HTR-8/SVneo (cell line): ENCODE results near the gene PAX5.

ENCODE experiments used
- DNase-seq: peaks from one replicate; pipeline ENCODE4 v3.0.0; 2011; ENCODE audit warnings: low spot score, mixed read lengths; ENCODE audit not compliant: insufficient read length
- FAIRE-seq: peaks from 2 replicates; lab custom pipeline; 2011; peaks lifted over from hg19 to GRCh38; lab: Jason Lieb, UNC

PAX5 gene

GRCh38 chr9:36992501-36993316, 41.4 kb downstream of the PAX5 start:
- no peak for FAIRE-seq

GRCh38 chr9:36991516-36992134, 42.4 kb downstream of the PAX5 start:
- FAIRE-seq (peak; percentile 51), DNase-seq (peak; percentile 33)

More at GRCh38 chr9:36992501-36993316, 41.4 kb downstream of the PAX5 start:
- no peak for DNase-seq

- no peak for DNase-seq
- FAIRE-seq = no peak
Measured at GRCh38 chr9:36988848-36989247, 45.2 kb downstream of the PAX5 start.

GRCh38 chr9:36987891-36988290, 46.2 kb downstream of the PAX5 start:
- FAIRE-seq (no peak), DNase-seq (no peak)

- DNase-seq (no peak), FAIRE-seq (no peak)
Measured at GRCh38 chr9:36987409-36987808, 46.7 kb downstream of the PAX5 start.

- DNase-seq = no peak
- FAIRE-seq = no peak
Measured at GRCh38 chr9:36986468-36987408, 47.3 kb downstream of the PAX5 start.

- DNase-seq (no peak), FAIRE-seq (no peak)
Measured at GRCh38 chr9:36985769-36986467, 48.1 kb downstream of the PAX5 start.

- FAIRE-seq (no peak), DNase-seq (no peak)
Measured at GRCh38 chr9:36985061-36985768, 48.9 kb downstream of the PAX5 start.

GRCh38 chr9:36980148-36980974, 53.7 kb downstream of the PAX5 start:
- FAIRE-seq (no peak), DNase-seq (no peak)

GRCh38 chr9:36976371-36977030, 57.6 kb downstream of the PAX5 start:
- DNase-seq = peak; percentile 36
- no peak for FAIRE-seq

GRCh38 chr9:36974731-36975130, 59.3 kb downstream of the PAX5 start:
- no peak for FAIRE-seq

GRCh38 chr9:36971935-36972488, 62.1 kb downstream of the PAX5 start:
- FAIRE-seq (no peak), DNase-seq (no peak)

More at GRCh38 chr9:36974731-36975130, 59.3 kb downstream of the PAX5 start:
- DNase-seq = no peak

GRCh38 chr9:36970007-36970888, 63.8 kb downstream of the PAX5 start:
- DNase-seq = no peak
- FAIRE-seq = no peak

- DNase-seq (no peak), FAIRE-seq (no peak)
Measured at GRCh38 chr9:36969216-36969771, 64.8 kb downstream of the PAX5 start.

- DNase-seq (no peak), FAIRE-seq (no peak)
Measured at GRCh38 chr9:36968574-36969215, 65.4 kb downstream of the PAX5 start.

GRCh38 chr9:36967997-36968396, 66.1 kb downstream of the PAX5 start:
- FAIRE-seq = no peak
- DNase-seq = no peak
